Kidney (tissue), 14 donors: ENCODE results near the gene CLEC16A. TPM values are rescaled to one million over a fixed set of nuclear protein-coding genes. Genes with fewer than 3 reads are reported as not detected.

Experiments used
- DNase-seq, 5 donors: peaks; one replicate each; pipeline ENCODE4 v3.0.0-alpha.2; 2013 to 2020
- FAIRE-seq: peaks from 2 replicates; lab custom pipeline; 2012; peaks lifted over from hg19 to GRCh38; lab: Jason Lieb, UNC
- H3K27ac ChIP-seq, 2 donors: one replicate each; pipeline ENCODE4 v1.7.0; 2013; ENCODE audit warnings: low read depth in 2 of 2, low read length in 2 of 2, inconsistent platforms in 1 of 2
- H3K27me3 ChIP-seq: one replicate; pipeline ENCODE4 v1.7.1; 2013; ENCODE audit warnings: low read length, inconsistent platforms; ENCODE audit not compliant: control insufficient read depth, insufficient read depth
- H3K36me3 ChIP-seq, 3 donors: one replicate each; pipeline versions ENCODE4 v1.7.0 to v1.7.1; 2013; ENCODE audit warnings: low read length in 3 of 3, control low read depth in 1 of 3, inconsistent platforms in 1 of 3; ENCODE audit not compliant: insufficient read depth in 3 of 3, control insufficient read depth in 2 of 3
- H3K4me1 ChIP-seq, 3 donors: one replicate each; pipeline versions ENCODE4 v1.7.0 to v1.7.1; 2013; ENCODE audit warnings: low read length in 3 of 3, inconsistent platforms in 1 of 3, low read depth in 1 of 3; ENCODE audit not compliant: control insufficient read depth in 2 of 3, insufficient read depth in 2 of 3
- H3K4me3 ChIP-seq, 3 donors: one replicate each; pipeline versions ENCODE4 v1.7.0 to v1.8.1; 2013; ENCODE audit warnings: low read length in 3 of 3, control low read depth in 1 of 3, inconsistent platforms in 1 of 3
- H3K9ac ChIP-seq, 3 donors: one replicate each; pipeline versions ENCODE4 v1.7.0 to v1.7.1; 2013; ENCODE audit warnings: low read length in 3 of 3, control low read depth in 1 of 3, inconsistent platforms in 1 of 3
- H3K9me3 ChIP-seq, 3 donors: one replicate each; pipeline versions ENCODE4 v1.7.0 to v1.7.1; 2013; ENCODE audit warnings: low read length in 3 of 3, control low read depth in 1 of 3, inconsistent platforms in 1 of 3; ENCODE audit not compliant: control insufficient read depth in 2 of 3, insufficient read depth in 1 of 3
- intact Hi-C: fragments of 100-400 bp; cut with DNase I; formaldehyde crosslinking; loops from one replicate; pipeline ENCODE4 v1.11.1; 2022
- polyA plus RNA-seq: library from polyadenylated mRNA; stranded (reverse); fragments of 350-450 nt; fragmentation: Illumina TruSeq; extraction: RNeasy Lipid Tissue Mini Kit (QIAGEN cat#74804); gene quantifications from one replicate; pipeline ENCODE4 v1.2.3, GENCODE V29; 2014; ENCODE audit warnings: low read depth, low replicate concordance; ENCODE audit not compliant: insufficient read depth
- total RNA-seq: library from RNA; stranded (reverse); fragmentation: NEBNext Ultra II Directional; extraction: Animal tissue kit (Norgen Biotek cat#: 25700); gene quantifications from one replicate; pipeline ENCODE4 v1.2.1, GENCODE V29; 2021
- TF ChIP-seq, protein P1 (sequence below): IDR thresholded peaks from 3 replicates; pipeline ENCODE4 v1.5.1; 2012; ENCODE audit warnings: mild to moderate bottlenecking, moderate library complexity, borderline replicate concordance; ENCODE audit not compliant: insufficient read depth; ENCODE audit errors: extremely low read depth
- donor health status: control.
- donor health status: control.
- donor health status: control.
- donor health status: control.
- donor health status: control.
- donor health status: DM: yes; HTN: yes; CAD: no.
- donor health status: Normal renal cell carcinoma (clear cell type).

CLEC16A gene
- total and polyA plus RNA-seq, 2 donors from 2014 or later, result 10.8 to 51.9 TPM

DNA sequence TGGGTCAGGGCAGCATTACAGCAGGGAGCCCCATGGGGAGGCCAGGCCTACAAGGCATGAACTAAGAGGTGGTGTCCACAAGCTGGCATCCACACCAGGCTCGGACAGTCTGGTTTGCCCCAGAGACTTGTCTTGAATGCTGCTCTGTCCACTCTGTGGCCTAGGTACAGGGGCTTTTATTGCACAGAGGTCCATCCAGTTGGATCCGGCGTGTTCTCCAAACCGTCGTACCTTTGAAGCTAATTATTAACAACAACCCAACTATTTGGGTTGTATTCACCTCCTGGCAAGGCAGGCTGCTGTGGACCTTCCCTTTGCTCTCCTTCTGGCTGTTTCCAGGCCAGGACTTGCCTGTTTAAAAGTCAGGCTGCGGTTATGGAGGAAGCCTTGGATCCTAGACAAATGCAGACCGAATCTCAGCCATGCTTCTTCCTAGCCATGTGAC, 123.4 kb downstream of the CLEC16A start:
- Histone ChIP-seq H3K9me3 (no peaks in the 10 kb centered on the region), H3K27ac (peak overlapping the region; percentile 88 to 91), H3K36me3 (peaks cover 0 to 3% (median 0%) of the 10 kb centered on the region in 3 donors), H3K27me3 (no peaks in the 10 kb centered on the region), H3K4me3 (no peak overlapping the region), H3K9ac (peak overlapping the region in 2 of 3 donors; percentile 6 to 51), H3K4me1 (peaks cover 10 to 31% (median 23%) of the 10 kb centered on the region in 3 donors)
- peak; percentile 85 for FAIRE-seq
- DNase-seq, result peak in 4 of 5 donors; percentile 35 to 76 (median 67)
- intact Hi-C loops, result no loop called here
- TF ChIP-seq, protein P1, sequence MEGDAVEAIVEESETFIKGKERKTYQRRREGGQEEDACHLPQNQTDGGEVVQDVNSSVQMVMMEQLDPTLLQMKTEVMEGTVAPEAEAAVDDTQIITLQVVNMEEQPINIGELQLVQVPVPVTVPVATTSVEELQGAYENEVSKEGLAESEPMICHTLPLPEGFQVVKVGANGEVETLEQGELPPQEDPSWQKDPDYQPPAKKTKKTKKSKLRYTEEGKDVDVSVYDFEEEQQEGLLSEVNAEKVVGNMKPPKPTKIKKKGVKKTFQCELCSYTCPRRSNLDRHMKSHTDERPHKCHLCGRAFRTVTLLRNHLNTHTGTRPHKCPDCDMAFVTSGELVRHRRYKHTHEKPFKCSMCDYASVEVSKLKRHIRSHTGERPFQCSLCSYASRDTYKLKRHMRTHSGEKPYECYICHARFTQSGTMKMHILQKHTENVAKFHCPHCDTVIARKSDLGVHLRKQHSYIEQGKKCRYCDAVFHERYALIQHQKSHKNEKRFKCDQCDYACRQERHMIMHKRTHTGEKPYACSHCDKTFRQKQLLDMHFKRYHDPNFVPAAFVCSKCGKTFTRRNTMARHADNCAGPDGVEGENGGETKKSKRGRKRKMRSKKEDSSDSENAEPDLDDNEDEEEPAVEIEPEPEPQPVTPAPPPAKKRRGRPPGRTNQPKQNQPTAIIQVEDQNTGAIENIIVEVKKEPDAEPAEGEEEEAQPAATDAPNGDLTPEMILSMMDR, result no peak

DNA sequence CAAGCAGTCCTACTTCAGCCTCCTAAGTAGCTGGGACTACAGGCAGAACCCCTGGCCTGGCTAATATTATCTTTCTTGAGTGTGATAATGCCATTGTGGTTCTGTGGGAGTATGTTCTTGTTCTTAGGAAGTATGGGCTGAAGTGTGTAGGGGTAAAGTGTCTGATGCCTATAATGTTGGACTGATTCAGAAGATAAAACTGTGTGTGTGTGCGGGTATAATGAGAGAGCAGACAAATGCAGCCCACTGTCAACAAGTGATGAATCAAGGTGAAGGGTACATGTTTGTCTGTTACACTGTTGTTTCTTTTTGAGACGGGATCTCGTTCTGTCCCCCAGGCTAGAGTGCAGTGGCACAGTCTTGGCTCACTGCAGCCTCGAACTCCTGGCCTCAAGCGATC, 127.5 kb downstream of the CLEC16A start:
- intact Hi-C loops, result no loop called here
- Histone ChIP-seq H3K4me1 (peaks cover 5 to 21% (median 15%) of the 10 kb centered on the region in 3 donors), H3K27ac (no peak overlapping the region)

DNA sequence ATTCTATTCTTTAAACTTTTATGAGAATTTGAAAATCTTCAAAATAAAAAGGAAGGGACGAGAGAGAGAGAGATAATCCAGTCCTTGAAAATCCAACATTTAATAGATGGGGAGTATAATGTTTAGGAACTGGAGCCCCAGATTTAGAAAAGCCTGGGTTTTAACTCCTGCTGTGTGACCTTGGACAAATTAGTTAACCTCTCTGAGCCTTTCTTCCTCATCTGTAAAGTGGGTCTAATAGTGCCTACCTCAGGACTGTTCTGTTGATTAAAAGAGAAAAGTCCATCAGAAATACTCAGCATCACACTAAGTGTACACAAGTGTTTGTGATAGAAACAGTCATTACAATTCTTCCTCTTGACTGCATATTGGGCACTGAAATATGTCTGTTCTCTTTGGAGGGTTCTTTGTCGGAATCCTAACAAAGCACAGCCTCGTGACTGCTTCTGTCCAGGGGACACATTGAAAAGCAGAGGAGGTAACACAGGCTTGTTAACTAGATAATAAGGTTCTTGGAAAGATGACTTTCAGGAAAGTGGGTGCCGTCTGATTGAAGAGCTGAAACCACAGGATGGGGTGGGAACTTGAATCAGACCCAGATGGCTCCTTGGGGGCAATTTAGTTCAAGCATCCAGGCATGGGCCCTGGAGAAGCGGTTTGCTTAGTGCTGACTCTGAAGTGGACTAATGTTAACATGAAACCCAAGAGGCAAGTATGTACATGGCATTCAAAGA, 128.2 kb downstream of the CLEC16A start:
- DNase-seq, result no peak
- intact Hi-C loops, result no loop called here
- Histone ChIP-seq H3K4me3 (no peak overlapping the region), H3K9ac (no peak overlapping the region), H3K9me3 (no peaks in the 10 kb centered on the region), H3K4me1 (peaks cover 5 to 19% (median 10%) of the 10 kb centered on the region in 3 donors), H3K36me3 (peaks cover 0 to 3% (median 0%) of the 10 kb centered on the region in 3 donors), H3K27ac (no peak overlapping the region), H3K27me3 (no peaks in the 10 kb centered on the region)
- FAIRE-seq, result no peak
- TF ChIP-seq, protein P1, result no peak

More for the DNA sequence above, 127.5 kb downstream of the CLEC16A start:
- peaks cover 0 to 3% (median 0%) of the 10 kb centered on the region in 3 donors for H3K36me3 ChIP-seq
- no peak overlapping the region for H3K9ac ChIP-seq
- H3K9me3 ChIP-seq, result no peaks in the 10 kb centered on the region
- no peak for DNase-seq
- no peak for FAIRE-seq
- TF ChIP-seq, protein P1, result no peak
- no peak overlapping the region for H3K4me3 ChIP-seq
- H3K27me3 ChIP-seq, result no peaks in the 10 kb centered on the region
